Stimulated activated CD4-positive, alpha-beta T cell treated with anti-CD3 and anti-CD28 coated beads, Interleukin-1b, Interleukin-23, amount 100 ng/mL, for 1 hour (primary cell): ENCODE data around the gene SPHKAP.
"Not testable (repeated sequence)": the region's sequence is repeated elsewhere in the genome, so short reads cannot be mapped to it uniquely, and the experiment has no call there.

Experiments
- DNase-seq, 2 donors: peaks; one replicate each; pipeline ENCODE4 v3.0.0-alpha.2; 2020; ENCODE audit warnings: low read depth in 2 of 2

SPHKAP gene

DNA sequence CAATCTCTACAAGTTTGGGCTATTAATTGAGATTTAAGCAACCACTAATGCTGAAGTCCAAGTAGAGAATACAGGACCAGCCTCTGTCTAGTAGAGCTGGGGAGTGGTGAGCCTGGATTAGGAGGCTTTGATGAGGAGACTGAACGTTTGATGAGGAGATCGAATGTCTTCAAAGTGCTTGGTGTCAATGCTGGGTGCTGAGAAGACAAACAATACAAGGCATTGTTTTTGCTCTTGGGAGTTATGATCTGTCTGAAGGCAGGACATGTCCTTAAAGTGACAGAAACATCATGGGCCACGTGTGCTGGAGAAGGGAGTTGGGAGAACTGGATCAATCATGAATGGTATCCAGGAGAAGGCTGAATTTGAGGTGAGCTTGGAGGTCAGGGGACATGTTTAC is 143.6 kb downstream of the SPHKAP start:
- no peak for DNase-seq

DNA sequence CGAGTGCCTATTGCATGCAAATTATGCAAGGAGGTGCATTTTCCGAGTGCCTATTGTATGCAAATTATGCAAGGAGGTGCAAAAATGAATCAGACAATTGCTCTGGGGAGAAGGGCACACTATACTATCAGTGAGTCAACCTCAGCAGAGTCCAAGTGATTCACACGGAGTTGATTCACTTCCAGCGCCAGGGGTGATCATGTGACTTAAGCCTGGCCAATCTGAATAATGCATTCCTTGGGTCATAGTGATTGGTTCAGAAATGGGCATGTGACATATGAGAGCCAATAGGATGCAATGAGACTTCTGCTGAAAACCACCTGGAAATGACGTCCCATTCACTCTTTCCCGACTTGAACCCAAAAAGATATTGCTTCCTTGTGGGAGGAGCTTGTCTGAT is 157.9 kb downstream of the SPHKAP start:
- DNase-seq, result no peak

GRCh38 chr2:228018311-228018710 is 163.2 kb downstream of the SPHKAP start:
- DNase-seq, result no peak

- DNase-seq, result no peak
Measured at GRCh38 chr2:228017784-228018183, 163.7 kb downstream of the SPHKAP start.

GRCh38 chr2:228016402-228016801 is 165.1 kb downstream of the SPHKAP start:
- DNase-seq, result no peak

DNA sequence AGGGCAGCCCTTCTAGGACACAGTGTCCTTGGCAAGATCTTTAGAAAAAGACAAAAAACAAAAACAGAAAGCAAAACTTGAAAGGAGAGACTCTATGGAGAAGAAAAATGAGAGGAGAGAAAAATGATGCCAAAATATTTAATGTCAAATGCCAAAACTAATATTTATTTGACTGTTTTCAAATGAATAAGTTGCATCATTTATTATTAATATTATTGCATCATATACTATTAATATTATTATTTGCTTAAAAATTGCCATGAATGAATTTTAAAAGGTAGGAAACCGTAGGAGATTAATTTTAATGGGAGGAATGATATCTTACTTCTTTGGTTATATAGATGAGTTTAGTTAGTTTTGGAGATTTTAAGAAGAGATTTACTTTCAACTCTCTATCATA is 165.7 kb downstream of the SPHKAP start:
- no peak for DNase-seq

DNA sequence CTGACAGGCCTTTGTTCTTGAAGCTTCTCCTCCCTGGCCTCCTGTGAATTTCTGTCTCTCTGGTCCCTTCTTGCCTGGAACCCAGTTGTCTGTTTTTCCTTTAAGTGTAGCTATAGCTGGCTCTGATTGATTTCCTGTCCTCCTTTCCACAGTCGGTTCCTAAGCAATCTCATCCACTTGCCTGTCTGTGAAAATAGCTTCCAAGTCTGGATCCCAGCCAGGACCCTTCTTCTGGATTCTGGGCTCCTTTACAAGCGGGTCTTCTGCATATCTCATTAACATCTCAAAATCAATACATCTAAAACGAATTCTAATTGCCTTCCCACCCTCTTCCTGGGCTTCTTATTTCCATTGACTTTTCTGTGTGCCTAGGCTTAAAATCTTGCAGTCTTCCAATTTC is 185.1 kb downstream of the SPHKAP start:
- no peak for DNase-seq

- no peak for DNase-seq
Measured at GRCh38 chr2:227990937-227991336, 190.6 kb downstream of the SPHKAP start.

- DNase-seq, result no peak
Measured at GRCh38 chr2:227973241-227973640, 208.2 kb downstream of the SPHKAP start.

DNA sequence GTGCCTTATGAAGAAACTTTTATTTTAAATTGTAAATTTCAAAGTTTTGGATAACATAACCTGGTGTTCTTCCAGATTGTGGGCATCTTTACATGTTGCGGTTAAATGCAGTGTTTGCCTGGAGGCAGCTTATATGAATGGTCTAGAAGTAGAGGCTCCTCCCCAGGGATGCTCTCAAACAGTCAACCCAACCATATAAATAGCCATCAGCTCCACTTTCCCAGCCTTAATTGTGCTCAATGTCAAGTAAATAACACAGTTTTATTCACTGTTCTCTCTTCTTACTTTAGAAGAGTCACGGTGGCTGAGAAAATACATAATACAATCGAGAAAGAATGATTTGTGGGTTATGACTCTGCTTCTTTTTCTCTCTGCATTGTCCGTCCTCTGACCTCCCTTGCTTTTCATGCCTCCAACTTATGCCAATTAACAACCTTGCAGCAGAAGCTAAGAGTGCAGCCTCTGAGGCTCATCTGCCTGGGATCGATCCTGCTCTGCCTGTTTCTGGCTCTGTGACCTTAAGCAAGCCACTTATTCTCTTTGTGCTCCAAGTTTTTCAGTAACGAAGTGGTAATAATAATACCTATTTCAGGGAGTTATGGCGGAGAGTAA is 209.8 kb downstream of the SPHKAP start:
- no peak for DNase-seq

- no peak for DNase-seq
Measured at GRCh38 chr2:227960317-227960716, 221.2 kb downstream of the SPHKAP start.

DNA sequence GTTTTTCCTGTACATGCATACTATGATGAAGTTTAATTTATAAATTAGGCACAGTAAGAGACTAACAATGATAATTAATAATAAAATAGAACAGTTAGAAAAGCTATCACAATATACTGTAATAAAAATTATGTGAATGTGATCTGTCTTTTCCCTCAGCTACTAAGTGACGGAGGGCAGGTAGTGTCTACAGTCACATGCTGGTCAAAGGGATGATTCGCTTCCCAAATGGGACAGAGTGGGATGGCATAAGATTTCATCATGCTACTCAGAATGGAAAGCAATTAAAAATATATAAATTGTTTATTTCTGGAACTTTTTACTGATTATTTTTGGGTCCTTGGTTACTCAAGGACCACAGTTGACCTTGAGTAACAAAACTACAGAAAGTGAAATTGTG is 238.5 kb downstream of the SPHKAP start:
- no peak for DNase-seq

DNA sequence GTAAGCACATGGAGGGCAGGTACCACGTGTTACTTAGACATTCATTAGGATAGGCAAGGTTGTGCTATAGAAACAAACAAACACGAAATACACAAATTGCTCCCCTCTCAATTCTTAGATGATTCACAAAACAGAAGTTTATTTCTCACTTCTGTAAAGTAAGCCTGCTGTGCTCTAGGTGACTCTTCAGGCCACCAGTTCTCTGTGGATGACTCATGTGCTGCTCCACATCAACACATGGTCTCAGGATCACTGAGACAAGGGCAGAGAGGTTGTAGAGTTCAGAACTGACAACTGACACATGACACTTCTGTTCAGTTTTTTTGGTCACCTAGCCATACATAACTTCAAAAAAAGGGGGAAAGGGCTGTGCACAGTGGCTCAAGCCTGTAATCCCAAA is 239.5 kb downstream of the SPHKAP start:
- no peak for DNase-seq

DNA sequence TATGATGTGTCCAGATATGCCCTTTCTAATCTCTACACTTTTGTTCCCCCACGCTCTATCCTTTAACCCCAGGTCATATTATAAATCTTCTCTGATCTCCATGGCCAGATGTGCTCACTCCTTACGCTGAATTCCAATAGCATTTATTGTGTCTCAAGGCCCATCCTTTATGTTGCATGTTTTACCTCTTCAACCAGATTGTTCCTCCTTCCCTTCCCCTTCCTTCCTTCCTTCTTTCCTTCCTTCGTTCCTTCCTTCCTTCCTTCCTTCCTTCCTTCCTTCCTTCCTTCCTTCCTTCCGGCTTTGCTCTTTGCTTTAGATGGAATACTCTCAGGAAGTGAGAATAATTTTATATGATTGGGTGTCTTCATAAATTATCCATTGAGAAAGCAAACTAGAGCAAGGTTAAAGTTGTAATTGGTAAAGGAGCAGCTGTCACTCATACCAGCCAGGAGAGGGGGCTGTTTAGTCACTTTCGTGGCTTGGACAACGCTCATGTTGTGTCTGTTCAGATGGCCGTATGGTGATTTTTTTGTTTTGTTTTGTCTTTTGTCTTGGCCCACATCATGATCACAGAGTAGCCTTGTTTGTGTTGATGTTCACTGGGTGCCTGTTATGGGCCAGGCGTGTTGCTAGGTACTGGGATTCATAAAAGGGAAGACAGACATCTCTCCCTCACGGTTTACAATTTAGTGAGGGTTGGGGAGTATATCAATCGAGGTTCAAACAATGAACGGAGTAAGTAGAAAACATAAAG is 242.0 kb downstream of the SPHKAP start:
- DNase-seq, result no peak

DNA sequence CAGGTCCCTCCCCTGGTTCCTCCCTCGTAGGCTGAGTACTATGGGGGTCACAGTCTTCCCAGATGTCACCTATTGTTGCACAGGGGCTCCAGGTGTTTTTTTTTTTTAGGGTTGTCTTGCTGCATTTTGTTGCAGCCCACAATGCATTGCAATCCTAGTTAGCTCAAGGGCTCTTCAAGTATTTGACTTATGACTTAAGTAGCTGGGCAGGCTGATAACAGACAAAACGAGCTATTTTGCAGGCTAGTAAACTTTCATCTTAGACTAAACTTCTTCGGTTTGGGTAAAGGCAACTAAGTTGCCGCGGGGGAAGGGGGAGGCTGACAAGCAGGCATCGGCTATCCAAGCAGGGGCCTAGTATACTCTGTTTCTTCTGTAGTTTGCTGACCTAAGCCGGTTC is 245.2 kb downstream of the SPHKAP start:
- not testable (repeated sequence) for DNase-seq

DNA sequence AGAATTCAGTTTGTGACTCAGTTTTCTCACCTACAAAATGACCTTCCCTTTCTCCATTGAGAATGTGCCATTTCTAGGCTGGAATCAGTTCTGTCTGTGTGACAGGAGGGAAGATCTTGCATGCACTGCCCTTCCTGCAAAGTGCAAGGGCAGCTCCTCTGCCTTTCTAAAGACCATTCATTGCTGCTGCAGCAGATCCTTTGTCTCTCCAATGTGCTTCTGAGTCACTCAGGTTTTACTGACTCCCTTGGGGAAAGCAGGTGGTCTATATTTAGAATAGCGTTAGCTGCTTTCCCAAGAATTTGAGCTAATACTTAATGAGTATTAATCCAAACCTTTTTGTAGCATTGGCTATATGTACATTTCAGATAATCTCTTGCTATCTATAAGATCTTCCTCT is 247.6 kb downstream of the SPHKAP start:
- no peak for DNase-seq

DNA sequence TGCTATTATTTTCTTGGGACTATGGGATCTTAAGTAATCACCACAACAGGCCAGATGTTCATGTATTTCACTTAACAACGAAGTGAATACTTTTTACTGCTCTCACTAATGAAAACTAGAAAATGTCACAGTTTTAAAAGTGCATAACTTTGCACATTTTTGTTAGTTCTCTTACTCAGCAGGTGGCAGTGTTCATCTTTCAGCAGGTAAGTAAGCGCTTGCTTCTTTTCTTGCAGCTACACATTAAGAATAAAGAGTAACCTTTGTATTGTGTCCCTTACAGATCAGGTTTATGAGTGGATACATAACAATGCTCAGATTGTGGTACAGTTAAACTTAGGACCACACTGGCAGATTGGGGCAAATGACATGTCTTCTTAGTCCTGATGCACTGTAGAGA is 249.1 kb downstream of the SPHKAP start:
- no peak for DNase-seq

- DNase-seq, result no peak
Measured at GRCh38 chr2:227932001-227932400, 249.5 kb downstream of the SPHKAP start.
